K562 (cell line): ENCODE results near the gene TRMT2A. TPM values are rescaled to one million over a fixed set of nuclear protein-coding genes. Genes with fewer than 3 reads are reported as not detected.

Experiments used
- ATF6 ChIP-seq: sonication (generic); formaldehyde crosslinking; IDR thresholded peaks from 2 replicates; pipeline ENCODE4 v1.4.0; 2020; ENCODE audit warnings: mild to moderate bottlenecking, missing genetic modification reagents
- CBFB ChIP-seq: sonication (generic); formaldehyde crosslinking; IDR thresholded peaks from 2 replicates; pipeline ENCODE4 v1.4.0; 2020; ENCODE audit warnings: mild to moderate bottlenecking, missing genetic modification reagents
- E2F6 ChIP-seq, 2 experiments: IDR thresholded peaks; 2 replicates each; pipeline ENCODE4 v1.6.1; 2011; ENCODE audit warnings: borderline replicate concordance in 1 of 2, control low read depth in 1 of 2, low read depth in 1 of 2, low read length in 1 of 2, mild to moderate bottlenecking in 1 of 2, mixed read lengths in 1 of 2, moderate library complexity in 1 of 2; ENCODE audit not compliant: insufficient read depth in 1 of 2, insufficient read length in 1 of 2, poor library complexity in 1 of 2, severe bottlenecking in 1 of 2; ENCODE audit errors: extremely low read depth in 1 of 2
- E2F8 ChIP-seq: fragments of 450-650 bp; IDR thresholded peaks from 2 replicates; pipeline ENCODE4 v1.7.1; 2018; ENCODE audit warnings: mild to moderate bottlenecking, low read depth; ENCODE audit not compliant: partially characterized antibody
- GTF2A2 ChIP-seq: IDR thresholded peaks from 2 replicates; pipeline ENCODE4 v1.6.1; 2016; ENCODE audit warnings: mild to moderate bottlenecking, missing genetic modification characterization, missing compliant biosample characterization
- HDAC8 ChIP-seq: fragments of 450-650 bp; IDR thresholded peaks from 2 replicates; pipeline ENCODE4 v1.6.1; 2016; ENCODE audit warnings: mild to moderate bottlenecking, missing genetic modification characterization, moderate library complexity, missing compliant biosample characterization
- HES1 ChIP-seq: fragments of 450-650 bp; IDR thresholded peaks from 2 replicates; pipeline ENCODE4 v1.6.1; 2016; ENCODE audit warnings: low read depth, mild to moderate bottlenecking, moderate library complexity
- MYC ChIP-seq, 2 experiments: fragments of 250-450 bp in 1 of 2; sonication (Bioruptor Pico) in 1 of 2; IDR thresholded peaks; 2 replicates each; pipeline versions ENCODE4 v1.5.1 to v1.6.1; 2012 to 2021; ENCODE audit warnings: low read depth in 2 of 2, borderline replicate concordance in 1 of 2, improper control_type of control experiment in 1 of 2, low read length in 1 of 2, mild to moderate bottlenecking in 1 of 2, moderate library complexity in 1 of 2
- NFIX ChIP-seq: fragments of 250-450 bp; sonication (Bioruptor Pico); IDR thresholded peaks from 2 replicates; pipeline ENCODE4 v1.4.0; 2020; ENCODE audit warnings: low read depth, mild to moderate bottlenecking, moderate library complexity
- PCBP2 ChIP-seq: fragments of 200-400 bp; formaldehyde crosslinking; IDR thresholded peaks from 2 replicates; pipeline ENCODE4 v1.6.1; 2018; ENCODE audit warnings: low read length, low read depth, mild to moderate bottlenecking, moderate library complexity; ENCODE audit not compliant: poor library complexity, severe bottlenecking
- SMAD2 ChIP-seq: fragments of 150-350 bp; IDR thresholded peaks from 2 replicates; pipeline ENCODE4 v1.6.1; 2014; ENCODE audit warnings: low read depth, mild to moderate bottlenecking, low read length
- TBL1XR1 ChIP-seq, 2 experiments: IDR thresholded peaks; 2 replicates each; pipeline ENCODE4 v1.6.1; 2012; ENCODE audit warnings: improper control_type of control experiment in 2 of 2, low read length in 2 of 2, mild to moderate bottlenecking in 1 of 2
- TSHZ1 ChIP-seq: fragments of 250-450 bp; sonication (Bioruptor Pico); IDR thresholded peaks from 2 replicates; pipeline ENCODE4 v1.4.0; 2020; ENCODE audit warnings: mild to moderate bottlenecking, moderate library complexity
- XRCC5 ChIP-seq: fragments of 200-400 bp; formaldehyde crosslinking; IDR thresholded peaks from 2 replicates; pipeline ENCODE4 v1.6.1; 2017; ENCODE audit warnings: low read depth, mild to moderate bottlenecking, low read length
- ZNF274 ChIP-seq: IDR thresholded peaks from 2 replicates; pipeline ENCODE4 v1.6.1; 2011; ENCODE audit warnings: low read depth, mild to moderate bottlenecking, low read length, moderate library complexity, borderline replicate concordance
- polyA plus RNA-seq, 8 experiments: library from polyadenylated mRNA; depleted of rRNA in 4 of 8; stranded (reverse) in 5 of 8; unstranded in 3 of 8; fragments of >200 nt; fragmentation: Nextera tagmentation in 2 of 8; fragmentation: Illumina TruSeq in 1 of 8; extraction: Ambion mirVana in 2 of 8; extraction: Trizol in 1 of 8; gene quantifications; 2 replicates each; pipeline versions ENCODE4 v1.2.1 to v1.2.3, GENCODE V29; 2011 to 2014; ENCODE audit warnings: inconsistent platforms in 1 of 8, missing spikeins in 1 of 8
- total RNA-seq, 7 experiments: library from RNA; depleted of rRNA in 6 of 7; stranded (reverse); fragments of >200 nt in 6 of 7; fragmentation: Illumina TruSeq in 2 of 7; extraction: Trizol in 2 of 7; gene quantifications; 2 replicates each; pipeline versions ENCODE4 v1.2.1 to v1.2.3, GENCODE V29; 2011 to 2021; ENCODE audit warnings: low replicate concordance in 1 of 7

TRMT2A gene
- total and polyA plus RNA-seq, 9 of the 15 experiments (the other 6 are each of a cell fraction or from before 2014, with no cell fraction given): 1.6 to 265 (median 140) TPM

GRCh38 chr22:20083157-20083890 is 33.7 kb downstream of the TRMT2A start (continued):
- TF ChIP-seq E2F6 (IDR thresholded peaks at IDR 0.05; ENCODE audit: borderline replicate concordance in 1 of 2, extremely low read depth in 1 of 2, insufficient read depth in 1 of 2, insufficient read length in 1 of 2, low read depth in 1 of 2, low read length in 1 of 2, poor library complexity in 1 of 2, severe bottlenecking in 1 of 2): no peak
- no peak for TF ChIP-seq E2F8
- TF ChIP-seq GTF2A2: no peak
- no peak for TF ChIP-seq ATF6 (CRISPR knock-in tag)
- no peak for TF ChIP-seq ZNF274
- no peak for TF ChIP-seq PCBP2
- no peak for TF ChIP-seq HES1
- no peak for TF ChIP-seq MYC (IDR thresholded peaks at IDR 0.05; ENCODE audit: low read depth, low read length)
- no peak; the same call in 1 of the 2 replicates for TF ChIP-seq MYC (CRISPR knock-in tag; IDR thresholded peaks at IDR 0.05; ENCODE audit: borderline replicate concordance, low read depth)
- no peak for TF ChIP-seq HDAC8 (tag)
- no peak for TF ChIP-seq SMAD2
- no peak for TF ChIP-seq XRCC5
- TF ChIP-seq TBL1XR1 (IDR thresholded peaks at IDR 0.05; ENCODE audit: low read length in 2 of 2): no peak
- TF ChIP-seq TSHZ1 (CRISPR knock-in tag): no peak
- TF ChIP-seq NFIX: no peak
- no peak for TF ChIP-seq CBFB (CRISPR knock-in tag)
